ENCODE results near the gene TRAF1. TPM values are rescaled to one million over a fixed set of nuclear protein-coding genes. Genes with fewer than 3 reads are reported as not detected.

Gene TRAF1
- total and polyA plus RNA-seq, 4 donors = 0.38 to 2.6 (median 0.71) TPM

DNA sequence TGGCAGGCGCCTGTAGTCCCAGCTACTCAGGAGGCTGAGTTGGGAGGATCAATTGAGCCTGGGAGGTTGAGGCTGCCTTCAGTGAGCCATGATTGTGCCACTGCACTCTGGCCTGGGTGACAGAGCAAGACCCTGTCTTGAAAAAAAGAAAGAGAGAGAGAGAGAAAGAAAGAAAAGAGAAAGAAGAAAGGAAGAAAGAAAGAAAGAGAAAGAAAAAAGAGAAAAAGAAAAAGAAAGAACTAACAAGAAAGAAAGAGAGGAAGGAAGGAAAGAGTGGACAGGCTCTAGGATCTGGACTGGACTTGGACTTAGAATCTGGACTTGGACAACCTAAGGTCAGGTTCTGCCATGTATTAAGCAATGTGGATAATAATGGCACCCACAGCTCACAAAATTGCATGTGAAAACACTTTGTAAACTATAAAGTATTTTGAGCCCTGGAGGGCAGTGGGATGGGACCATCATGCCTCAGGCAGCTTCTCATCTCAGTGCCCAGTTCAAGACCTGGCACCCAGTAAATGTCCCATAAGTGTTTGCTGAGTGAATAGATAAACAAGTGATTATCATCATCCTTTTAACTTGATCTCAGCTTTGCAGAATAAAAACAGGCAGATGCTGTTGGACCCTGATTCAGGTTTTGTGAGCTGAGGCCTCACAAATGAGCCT, 36.9 kb downstream of the TRAF1 start:
- DNase-seq (ENCODE audit: low spot score) = no peak
- 98% methylated on average over 1 of the region's 1 CpG for WGBS
- peaks cover 0 to 3% (median 0%) of the 10 kb centered on the region in 4 donors for H3K4me1 ChIP-seq (ENCODE audit: control insufficient read depth in 4 of 4, insufficient read depth in 4 of 4, low read length in 3 of 4)

DNA sequence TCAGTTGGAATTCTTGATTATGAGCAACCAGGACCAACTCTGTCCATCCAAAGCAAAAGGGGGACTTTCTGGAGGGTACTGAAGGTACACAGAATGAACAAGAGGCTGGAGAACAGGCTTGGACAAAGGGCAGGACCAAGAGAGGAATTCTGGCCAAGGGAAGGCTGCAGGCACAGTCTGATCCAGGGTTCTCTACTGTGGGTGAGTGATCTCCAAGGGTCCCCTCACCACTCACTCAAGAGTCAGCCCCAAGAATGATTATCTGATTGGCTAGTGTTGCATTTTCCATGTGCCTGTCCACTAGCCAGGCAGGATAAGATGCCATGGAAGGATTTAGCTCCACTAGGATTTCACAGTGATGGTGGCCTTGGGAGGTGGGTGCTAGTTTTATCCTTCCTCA, 38.0 kb downstream of the TRAF1 start:
- Histone ChIP-seq H3K9ac (ENCODE audit: low read depth in 1 of 2, low read length in 2 of 2) (no peak overlapping the region), H3K36me3 (ENCODE audit: control insufficient read depth in 4 of 4, insufficient read depth in 3 of 4, low read depth in 1 of 4, low read length in 3 of 4) (no peaks in the 10 kb centered on the region), H3K4me3 (ENCODE audit: low read depth in 1 of 3, low read length in 3 of 3) (no peak overlapping the region), H3K27ac (ENCODE audit: low read depth in 1 of 2, low read length in 2 of 2) (no peak overlapping the region), H3K9me3 (ENCODE audit: control insufficient read depth in 4 of 4, low read length in 3 of 4) (no peaks in the 10 kb centered on the region), H3K27me3 (ENCODE audit: control insufficient read depth in 4 of 4, insufficient read depth in 4 of 4, low read length in 3 of 4) (no peaks in the 10 kb centered on the region), H3K4me1 (ENCODE audit: control insufficient read depth in 4 of 4, insufficient read depth in 4 of 4, low read length in 3 of 4) (no peaks in the 10 kb centered on the region)
- no peak for DNase-seq (ENCODE audit: low spot score)
- TF ChIP-seq RAD21 (IDR thresholded peaks at IDR 0.05) (no peak), HNF4A (conservative IDR thresholded peaks at IDR 0.05) (no peak), FOXA1 (IDR thresholded peaks at IDR 0.05) (no peak), NR2F2 (IDR thresholded peaks at IDR 0.05) (no peak), TAF1 (conservative IDR thresholded peaks at IDR 0.05) (no peak), RXRA (IDR thresholded peaks at IDR 0.05) (no peak), FOXA2 (IDR thresholded peaks at IDR 0.05) (no peak), YY1 (IDR thresholded peaks at IDR 0.05) (no peak), SP1 (IDR thresholded peaks at IDR 0.05) (no peak), JUND (IDR thresholded peaks at IDR 0.05) (no peak)
- TF ChIP-seq, protein P1, sequence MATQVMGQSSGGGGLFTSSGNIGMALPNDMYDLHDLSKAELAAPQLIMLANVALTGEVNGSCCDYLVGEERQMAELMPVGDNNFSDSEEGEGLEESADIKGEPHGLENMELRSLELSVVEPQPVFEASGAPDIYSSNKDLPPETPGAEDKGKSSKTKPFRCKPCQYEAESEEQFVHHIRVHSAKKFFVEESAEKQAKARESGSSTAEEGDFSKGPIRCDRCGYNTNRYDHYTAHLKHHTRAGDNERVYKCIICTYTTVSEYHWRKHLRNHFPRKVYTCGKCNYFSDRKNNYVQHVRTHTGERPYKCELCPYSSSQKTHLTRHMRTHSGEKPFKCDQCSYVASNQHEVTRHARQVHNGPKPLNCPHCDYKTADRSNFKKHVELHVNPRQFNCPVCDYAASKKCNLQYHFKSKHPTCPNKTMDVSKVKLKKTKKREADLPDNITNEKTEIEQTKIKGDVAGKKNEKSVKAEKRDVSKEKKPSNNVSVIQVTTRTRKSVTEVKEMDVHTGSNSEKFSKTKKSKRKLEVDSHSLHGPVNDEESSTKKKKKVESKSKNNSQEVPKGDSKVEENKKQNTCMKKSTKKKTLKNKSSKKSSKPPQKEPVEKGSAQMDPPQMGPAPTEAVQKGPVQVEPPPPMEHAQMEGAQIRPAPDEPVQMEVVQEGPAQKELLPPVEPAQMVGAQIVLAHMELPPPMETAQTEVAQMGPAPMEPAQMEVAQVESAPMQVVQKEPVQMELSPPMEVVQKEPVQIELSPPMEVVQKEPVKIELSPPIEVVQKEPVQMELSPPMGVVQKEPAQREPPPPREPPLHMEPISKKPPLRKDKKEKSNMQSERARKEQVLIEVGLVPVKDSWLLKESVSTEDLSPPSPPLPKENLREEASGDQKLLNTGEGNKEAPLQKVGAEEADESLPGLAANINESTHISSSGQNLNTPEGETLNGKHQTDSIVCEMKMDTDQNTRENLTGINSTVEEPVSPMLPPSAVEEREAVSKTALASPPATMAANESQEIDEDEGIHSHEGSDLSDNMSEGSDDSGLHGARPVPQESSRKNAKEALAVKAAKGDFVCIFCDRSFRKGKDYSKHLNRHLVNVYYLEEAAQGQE (IDR thresholded peaks at IDR 0.05) = no peak
- TF ChIP-seq, protein P2, sequence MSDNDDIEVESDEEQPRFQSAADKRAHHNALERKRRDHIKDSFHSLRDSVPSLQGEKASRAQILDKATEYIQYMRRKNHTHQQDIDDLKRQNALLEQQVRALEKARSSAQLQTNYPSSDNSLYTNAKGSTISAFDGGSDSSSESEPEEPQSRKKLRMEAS (IDR thresholded peaks at IDR 0.05) = no peak
- TF ChIP-seq, protein P3, sequence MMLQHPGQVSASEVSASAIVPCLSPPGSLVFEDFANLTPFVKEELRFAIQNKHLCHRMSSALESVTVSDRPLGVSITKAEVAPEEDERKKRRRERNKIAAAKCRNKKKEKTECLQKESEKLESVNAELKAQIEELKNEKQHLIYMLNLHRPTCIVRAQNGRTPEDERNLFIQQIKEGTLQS (IDR thresholded peaks at IDR 0.05) = no peak
- TF ChIP-seq, protein P4, sequence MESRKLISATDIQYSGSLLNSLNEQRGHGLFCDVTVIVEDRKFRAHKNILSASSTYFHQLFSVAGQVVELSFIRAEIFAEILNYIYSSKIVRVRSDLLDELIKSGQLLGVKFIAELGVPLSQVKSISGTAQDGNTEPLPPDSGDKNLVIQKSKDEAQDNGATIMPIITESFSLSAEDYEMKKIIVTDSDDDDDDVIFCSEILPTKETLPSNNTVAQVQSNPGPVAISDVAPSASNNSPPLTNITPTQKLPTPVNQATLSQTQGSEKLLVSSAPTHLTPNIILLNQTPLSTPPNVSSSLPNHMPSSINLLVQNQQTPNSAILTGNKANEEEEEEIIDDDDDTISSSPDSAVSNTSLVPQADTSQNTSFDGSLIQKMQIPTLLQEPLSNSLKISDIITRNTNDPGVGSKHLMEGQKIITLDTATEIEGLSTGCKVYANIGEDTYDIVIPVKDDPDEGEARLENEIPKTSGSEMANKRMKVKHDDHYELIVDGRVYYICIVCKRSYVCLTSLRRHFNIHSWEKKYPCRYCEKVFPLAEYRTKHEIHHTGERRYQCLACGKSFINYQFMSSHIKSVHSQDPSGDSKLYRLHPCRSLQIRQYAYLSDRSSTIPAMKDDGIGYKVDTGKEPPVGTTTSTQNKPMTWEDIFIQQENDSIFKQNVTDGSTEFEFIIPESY (IDR thresholded peaks at IDR 0.05) = no peak
- TF ChIP-seq, protein P5, sequence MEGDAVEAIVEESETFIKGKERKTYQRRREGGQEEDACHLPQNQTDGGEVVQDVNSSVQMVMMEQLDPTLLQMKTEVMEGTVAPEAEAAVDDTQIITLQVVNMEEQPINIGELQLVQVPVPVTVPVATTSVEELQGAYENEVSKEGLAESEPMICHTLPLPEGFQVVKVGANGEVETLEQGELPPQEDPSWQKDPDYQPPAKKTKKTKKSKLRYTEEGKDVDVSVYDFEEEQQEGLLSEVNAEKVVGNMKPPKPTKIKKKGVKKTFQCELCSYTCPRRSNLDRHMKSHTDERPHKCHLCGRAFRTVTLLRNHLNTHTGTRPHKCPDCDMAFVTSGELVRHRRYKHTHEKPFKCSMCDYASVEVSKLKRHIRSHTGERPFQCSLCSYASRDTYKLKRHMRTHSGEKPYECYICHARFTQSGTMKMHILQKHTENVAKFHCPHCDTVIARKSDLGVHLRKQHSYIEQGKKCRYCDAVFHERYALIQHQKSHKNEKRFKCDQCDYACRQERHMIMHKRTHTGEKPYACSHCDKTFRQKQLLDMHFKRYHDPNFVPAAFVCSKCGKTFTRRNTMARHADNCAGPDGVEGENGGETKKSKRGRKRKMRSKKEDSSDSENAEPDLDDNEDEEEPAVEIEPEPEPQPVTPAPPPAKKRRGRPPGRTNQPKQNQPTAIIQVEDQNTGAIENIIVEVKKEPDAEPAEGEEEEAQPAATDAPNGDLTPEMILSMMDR (IDR thresholded peaks at IDR 0.05; ENCODE audit: low read depth, low read length, missing input control) = no peak

More for the DNA sequence above, 36.9 kb downstream of the TRAF1 start:
- no peaks in the 10 kb centered on the region for H3K36me3 ChIP-seq (ENCODE audit: control insufficient read depth in 4 of 4, insufficient read depth in 3 of 4, low read depth in 1 of 4, low read length in 3 of 4)
- no peaks in the 10 kb centered on the region for H3K27me3 ChIP-seq (ENCODE audit: control insufficient read depth in 4 of 4, insufficient read depth in 4 of 4, low read length in 3 of 4)
- no peak overlapping the region for H3K27ac ChIP-seq (ENCODE audit: low read depth in 1 of 2, low read length in 2 of 2)
- no peak overlapping the region for H3K4me3 ChIP-seq (ENCODE audit: low read depth in 1 of 3, low read length in 3 of 3)
- peak in 1 of 2 donors; percentile 13 for TF ChIP-seq HNF4A (conservative IDR thresholded peaks at IDR 0.05)
- TF ChIP-seq, protein P4 (IDR thresholded peaks at IDR 0.05) = no peak
- H3K9ac ChIP-seq (ENCODE audit: low read depth in 1 of 2, low read length in 2 of 2) = no peak overlapping the region
- no peaks in the 10 kb centered on the region for H3K9me3 ChIP-seq (ENCODE audit: control insufficient read depth in 4 of 4, low read length in 3 of 4)

All from liver (tissue), 9 donors.